CD8-positive, alpha-beta memory T cell (primary cell): Measurements from ENCODE around the gene LPIN3. TPM values are rescaled to one million over a fixed set of nuclear protein-coding genes. Genes with fewer than 3 reads are reported as not detected.

Source experiments
- CTCF ChIA-PET: fragments of 350-600 bp; sonication (Branson Sonifier 250); formaldehyde crosslinking; loops from one replicate; lab custom pipeline; 2021; ENCODE audit warnings: antibody characterized with exemption; lab: Charles Lee
- POLR2A ChIA-PET: fragments of 350-600 bp; sonication (Branson Sonifier 250); formaldehyde crosslinking; loops from one replicate; lab custom pipeline; 2021; ENCODE audit warnings: antibody characterized with exemption; lab: Charles Lee
- DNase-seq, 5 donors: peaks; one replicate each; pipeline versions ENCODE4 v3.0.0 to v3.0.0-alpha.2; 2020 to 2022; ENCODE audit warnings: mixed read lengths in 1 of 5
- H3K27ac ChIP-seq: one replicate; pipeline ENCODE4 v1.7.0; 2013; ENCODE audit warnings: low read depth, mild to moderate bottlenecking, low read length, moderate library complexity
- H3K27me3 ChIP-seq: 2 replicates; pipeline ENCODE4 v1.7.0; 2013; ENCODE audit warnings: low read length, mild to moderate bottlenecking; ENCODE audit not compliant: insufficient read depth, poor library complexity, severe bottlenecking
- H3K36me3 ChIP-seq: 2 replicates; pipeline ENCODE4 v1.7.0; 2013; ENCODE audit warnings: mild to moderate bottlenecking, low read length, moderate library complexity; ENCODE audit not compliant: insufficient read depth
- H3K4me1 ChIP-seq: 2 replicates; pipeline ENCODE4 v1.7.0; 2013; ENCODE audit warnings: mild to moderate bottlenecking, low read length, moderate library complexity; ENCODE audit not compliant: insufficient read depth
- H3K4me3 ChIP-seq: 2 replicates; pipeline ENCODE4 v1.7.0; 2013; ENCODE audit warnings: mild to moderate bottlenecking, low read length
- H3K9me3 ChIP-seq: 2 replicates; pipeline ENCODE4 v1.7.0; 2013; ENCODE audit warnings: mild to moderate bottlenecking, low read length
- H3K27ac Mint-ChIP-seq, 8 donors: one replicate each; pipeline ENCODE4 v1.8.0; 2020 to 2021; ENCODE audit warnings: mixed read lengths in 8 of 8, mild to moderate bottlenecking in 6 of 8, inconsistent platforms in 3 of 8, moderate library complexity in 3 of 8
- H3K27me3 Mint-ChIP-seq, 2 donors: one replicate each; pipeline ENCODE4 v1.8.0; 2020 to 2021; ENCODE audit warnings: mixed read lengths in 2 of 2, mild to moderate bottlenecking in 1 of 2, moderate library complexity in 1 of 2
- H3K36me3 Mint-ChIP-seq, 3 donors: one replicate each; pipeline ENCODE4 v1.8.0; 2020 to 2021; ENCODE audit warnings: mixed read lengths in 3 of 3, inconsistent platforms in 1 of 3, mild to moderate bottlenecking in 1 of 3
- H3K4me1 Mint-ChIP-seq, 3 donors: one replicate each; pipeline ENCODE4 v1.8.0; 2020 to 2021; ENCODE audit warnings: mixed read lengths in 3 of 3, inconsistent platforms in 1 of 3, mild to moderate bottlenecking in 1 of 3
- H3K4me3 Mint-ChIP-seq, 7 donors: one replicate each; pipeline ENCODE4 v1.8.0; 2020 to 2021; ENCODE audit warnings: mixed read lengths in 7 of 7, mild to moderate bottlenecking in 6 of 7, moderate library complexity in 4 of 7, inconsistent platforms in 2 of 7
- H3K9me3 Mint-ChIP-seq, 5 donors: one replicate each; pipeline ENCODE4 v1.8.0; 2020 to 2022; ENCODE audit warnings: mixed read lengths in 5 of 5, mild to moderate bottlenecking in 3 of 5, moderate library complexity in 2 of 5, inconsistent platforms in 1 of 5
- polyA plus RNA-seq: library from polyadenylated mRNA; unstranded; fragments of 300-500 nt; fragmentation: Illumina TruSeq; gene quantifications from one replicate; pipeline ENCODE4 v1.2.3, GENCODE V29; 2021
- total RNA-seq, 2 experiments: library from RNA; stranded (reverse); gene quantifications; one replicate each; pipeline ENCODE4 v1.2.3, GENCODE V29; 2021

Gene LPIN3
- total and polyA plus RNA-seq, 3 experiments from 2014 or later, result 0.46 to 0.53 TPM; not detected in 1

DNA sequence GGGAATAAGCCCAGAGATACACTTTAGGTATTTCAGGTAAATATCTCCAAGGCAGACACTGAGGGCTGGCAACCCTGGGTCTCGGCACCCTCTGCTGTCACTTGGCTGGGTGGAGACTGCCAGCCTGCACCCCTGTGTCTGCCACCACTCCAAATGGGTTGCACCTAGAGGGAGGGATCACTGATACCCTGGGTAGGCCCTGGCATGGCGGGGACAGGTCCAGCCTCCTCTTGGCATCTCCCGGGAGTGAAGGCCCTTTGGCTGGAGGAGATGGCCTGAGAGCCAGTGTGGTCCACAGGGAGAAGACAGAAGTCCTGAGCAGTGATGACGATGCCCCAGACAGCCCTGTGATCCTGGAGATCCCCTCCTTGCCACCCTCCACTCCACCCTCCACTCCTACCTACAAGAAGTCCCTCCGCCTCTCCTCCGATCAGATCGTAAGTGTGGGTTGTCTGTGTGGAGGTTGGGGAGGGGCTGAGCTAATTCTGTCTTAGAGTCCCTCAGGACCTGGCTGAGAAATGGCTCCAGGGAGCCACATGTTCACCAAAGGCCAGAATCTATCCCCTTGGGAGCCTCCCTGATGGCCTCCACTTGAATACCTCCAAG lies 15.1 kb downstream of the LPIN3 start:
- Mint-ChIP-seq H3K27me3 (no peaks in the 10 kb centered on the region), H3K36me3 (no peaks in the 10 kb centered on the region), H3K4me1 (no peaks in the 10 kb centered on the region), H3K9me3 (no peaks in the 10 kb centered on the region), H3K4me3 (peak overlapping the region in 1 of 7 donors; percentile 48), H3K27ac (no peak overlapping the region)
- POLR2A ChIA-PET, result no interaction called here
- Histone ChIP-seq H3K4me3 (no peak overlapping the region), H3K27me3 (no peaks in the 10 kb centered on the region), H3K27ac (no peak overlapping the region), H3K4me1 (no peaks in the 10 kb centered on the region), H3K36me3 (no peaks in the 10 kb centered on the region), H3K9me3 (no peaks in the 10 kb centered on the region)
- CTCF ChIA-PET, result interaction anchor here (1.5 kb wide), 1 partner anchor 393 kb away, joined by 3 read pairs; no protein-coding TSS in a partner anchor
- DNase-seq, result no peak

DNA sequence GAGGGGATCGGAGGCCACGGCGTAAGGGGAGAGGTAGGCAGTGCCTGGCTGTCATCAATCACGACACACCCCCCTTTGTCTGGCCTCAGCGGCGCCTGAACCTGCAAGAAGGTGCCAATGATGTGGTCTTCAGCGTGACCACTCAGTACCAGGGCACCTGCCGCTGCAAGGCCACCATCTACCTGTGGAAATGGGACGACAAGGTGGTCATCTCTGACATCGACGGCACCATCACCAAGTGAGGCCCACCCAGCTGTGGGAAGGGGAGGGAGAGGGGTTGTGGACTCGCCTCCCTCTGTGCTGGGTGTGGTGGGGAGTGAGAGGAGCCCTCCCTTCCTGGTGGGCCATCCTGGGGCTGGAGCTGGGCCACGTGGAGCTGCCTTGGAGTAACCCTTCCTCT lies 16.3 kb downstream of the LPIN3 start:
- no peaks in the 10 kb centered on the region for H3K9me3 Mint-ChIP-seq
- Histone ChIP-seq H3K36me3 (no peaks in the 10 kb centered on the region), H3K27me3 (no peaks in the 10 kb centered on the region), H3K27ac (no peak overlapping the region), H3K4me1 (no peaks in the 10 kb centered on the region), H3K4me3 (no peak overlapping the region), H3K9me3 (no peaks in the 10 kb centered on the region)
- POLR2A ChIA-PET, result no interaction called here
- no peaks in the 10 kb centered on the region for H3K36me3 Mint-ChIP-seq
- no peaks in the 10 kb centered on the region for H3K27me3 Mint-ChIP-seq
- no peak for DNase-seq
- H3K27ac Mint-ChIP-seq, result no peak overlapping the region
- H3K4me1 Mint-ChIP-seq, result no peaks in the 10 kb centered on the region
- H3K4me3 Mint-ChIP-seq, result no peak overlapping the region
- CTCF ChIA-PET, result no interaction called here

DNA sequence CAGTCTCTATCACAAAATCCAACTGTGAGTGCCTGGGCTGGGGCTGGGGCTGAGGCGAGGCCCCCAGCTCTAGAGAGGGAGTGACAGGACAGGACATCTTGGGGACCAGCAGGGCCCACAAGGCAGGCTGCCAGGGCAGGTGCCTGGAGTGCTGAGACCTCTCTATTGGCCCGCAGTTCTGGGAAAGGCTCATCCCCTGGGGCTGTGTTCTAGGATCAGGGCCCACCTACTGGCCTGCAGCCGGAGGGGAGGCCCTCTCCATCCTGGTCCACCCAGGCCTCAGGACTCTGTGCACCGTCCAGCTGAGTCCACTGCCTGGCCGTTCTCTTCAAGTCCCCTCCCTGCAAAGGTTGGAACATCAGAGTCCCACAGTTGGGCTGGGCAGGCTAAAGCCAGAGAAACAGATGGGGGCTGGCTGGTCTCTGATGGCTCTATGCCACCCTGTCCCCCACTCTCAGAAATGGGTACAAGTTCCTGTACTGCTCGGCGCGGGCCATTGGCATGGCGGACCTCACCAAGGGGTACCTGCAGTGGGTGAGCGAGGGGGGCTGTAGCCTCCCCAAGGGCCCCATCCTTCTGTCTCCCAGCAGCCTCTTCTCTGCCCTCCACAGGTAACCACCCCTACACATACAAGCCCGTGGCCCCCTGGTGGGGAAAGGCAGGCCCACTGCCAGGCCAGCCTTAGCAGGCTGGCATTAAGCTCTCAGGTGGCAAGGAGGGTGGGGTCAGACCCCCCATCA lies 17.0 kb downstream of the LPIN3 start:
- no peak overlapping the region for H3K27ac Mint-ChIP-seq
- Histone ChIP-seq H3K27ac (no peak overlapping the region), H3K27me3 (no peaks in the 10 kb centered on the region), H3K4me3 (no peak overlapping the region), H3K36me3 (no peaks in the 10 kb centered on the region), H3K4me1 (no peaks in the 10 kb centered on the region), H3K9me3 (no peaks in the 10 kb centered on the region)
- no peaks in the 10 kb centered on the region for H3K4me1 Mint-ChIP-seq
- no peaks in the 10 kb centered on the region for H3K36me3 Mint-ChIP-seq
- POLR2A ChIA-PET, result no interaction called here
- H3K27me3 Mint-ChIP-seq, result no peaks in the 10 kb centered on the region
- DNase-seq, result no peak
- no peak overlapping the region for H3K4me3 Mint-ChIP-seq
- H3K9me3 Mint-ChIP-seq, result no peaks in the 10 kb centered on the region
- CTCF ChIA-PET, result no interaction called here

DNA sequence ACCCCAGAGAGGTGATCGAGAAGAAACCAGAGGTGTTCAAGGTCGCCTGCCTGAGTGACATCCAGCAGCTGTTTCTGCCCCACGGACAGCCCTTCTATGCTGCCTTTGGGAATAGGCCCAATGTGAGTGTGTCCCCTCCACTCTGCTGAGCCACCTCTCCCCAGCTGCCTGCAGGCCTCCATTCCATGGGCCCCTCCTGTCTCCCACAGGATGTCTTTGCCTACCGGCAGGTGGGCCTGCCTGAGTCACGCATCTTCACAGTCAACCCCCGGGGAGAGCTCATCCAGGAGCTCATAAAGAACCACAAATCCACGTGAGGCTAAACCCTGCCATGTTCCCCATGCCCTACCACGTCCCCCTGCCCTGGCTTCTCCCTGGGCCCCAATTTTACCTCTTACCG lies 17.6 kb downstream of the LPIN3 start:
- peak overlapping the region in 1 of 7 donors; percentile 27 for H3K4me3 Mint-ChIP-seq
- Histone ChIP-seq H3K4me3 (no peak overlapping the region), H3K27ac (no peak overlapping the region), H3K27me3 (no peaks in the 10 kb centered on the region), H3K9me3 (no peaks in the 10 kb centered on the region), H3K36me3 (no peaks in the 10 kb centered on the region), H3K4me1 (no peaks in the 10 kb centered on the region)
- peak overlapping the region in 1 of 8 donors; percentile 54 for H3K27ac Mint-ChIP-seq
- no peak for DNase-seq
- H3K9me3 Mint-ChIP-seq, result no peaks in the 10 kb centered on the region
- ChIA-PET POLR2A (no interaction called here), CTCF (no interaction called here)
- no peaks in the 10 kb centered on the region for H3K36me3 Mint-ChIP-seq
- H3K27me3 Mint-ChIP-seq, result no peaks in the 10 kb centered on the region
- no peaks in the 10 kb centered on the region for H3K4me1 Mint-ChIP-seq

DNA sequence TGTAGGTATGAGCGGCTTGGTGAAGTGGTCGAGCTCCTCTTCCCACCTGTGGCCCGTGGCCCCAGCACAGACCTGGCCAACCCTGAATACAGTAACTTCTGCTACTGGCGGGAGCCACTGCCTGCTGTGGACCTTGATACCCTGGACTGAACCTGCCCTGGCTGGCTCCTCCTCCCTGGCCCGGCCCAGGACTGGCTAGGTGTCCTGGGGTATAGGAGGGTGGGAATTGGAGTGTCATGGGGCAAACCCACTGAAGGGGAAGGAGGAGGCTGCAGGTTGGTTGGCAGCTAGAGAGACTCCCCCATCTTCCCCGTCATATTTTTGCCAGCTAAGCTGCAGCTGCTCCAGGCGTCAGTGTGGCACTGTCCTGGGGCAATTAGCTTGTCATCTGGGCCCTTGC lies 18.1 kb downstream of the LPIN3 start:
- Histone ChIP-seq H3K36me3 (no peaks in the 10 kb centered on the region), H3K27ac (no peak overlapping the region), H3K27me3 (no peaks in the 10 kb centered on the region), H3K4me3 (no peak overlapping the region), H3K9me3 (no peaks in the 10 kb centered on the region), H3K4me1 (no peaks in the 10 kb centered on the region)
- no peaks in the 10 kb centered on the region for H3K27me3 Mint-ChIP-seq
- no peaks in the 10 kb centered on the region for H3K9me3 Mint-ChIP-seq
- peak overlapping the region in 1 of 8 donors; percentile 47 for H3K27ac Mint-ChIP-seq
- no peaks in the 10 kb centered on the region for H3K36me3 Mint-ChIP-seq
- ChIA-PET POLR2A (no interaction called here), CTCF (no interaction called here)
- H3K4me1 Mint-ChIP-seq, result no peaks in the 10 kb centered on the region
- no peak overlapping the region for H3K4me3 Mint-ChIP-seq
- DNase-seq, result no peak

DNA sequence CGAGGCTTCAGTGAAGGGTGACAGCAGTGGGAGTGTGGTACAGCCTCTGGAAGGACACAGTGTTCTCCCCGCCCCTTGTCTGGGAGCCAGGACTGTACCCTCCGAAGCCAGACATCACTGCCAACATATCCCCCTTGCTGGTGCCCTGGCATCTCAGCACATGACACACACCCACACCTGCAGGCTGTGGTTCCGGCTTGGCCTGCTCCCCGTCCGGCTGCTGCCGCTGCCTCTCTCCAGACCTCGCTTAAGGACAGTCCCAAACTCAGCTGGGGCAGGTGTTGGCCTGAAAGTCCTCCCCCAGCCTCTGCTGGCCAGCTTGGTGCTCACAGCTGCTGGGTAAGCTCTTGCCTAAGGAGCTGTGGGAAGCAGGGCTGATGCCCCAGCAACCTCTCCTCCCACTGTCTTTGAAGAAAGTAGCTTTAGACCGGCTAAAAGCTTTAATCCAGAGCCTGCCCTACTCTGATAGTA lies 19.0 kb downstream of the LPIN3 start:
- H3K4me3 Mint-ChIP-seq, result no peak overlapping the region
- no peaks in the 10 kb centered on the region for H3K36me3 Mint-ChIP-seq
- POLR2A ChIA-PET, result no interaction called here
- no peak for DNase-seq
- no peaks in the 10 kb centered on the region for H3K27me3 Mint-ChIP-seq
- Histone ChIP-seq H3K27me3 (no peaks in the 10 kb centered on the region), H3K4me3 (no peak overlapping the region), H3K9me3 (no peaks in the 10 kb centered on the region), H3K4me1 (no peaks in the 10 kb centered on the region), H3K27ac (no peak overlapping the region), H3K36me3 (no peaks in the 10 kb centered on the region)
- H3K4me1 Mint-ChIP-seq, result no peaks in the 10 kb centered on the region
- CTCF ChIA-PET, result no interaction called here
- H3K27ac Mint-ChIP-seq, result no peak overlapping the region
- H3K9me3 Mint-ChIP-seq, result no peaks in the 10 kb centered on the region

DNA sequence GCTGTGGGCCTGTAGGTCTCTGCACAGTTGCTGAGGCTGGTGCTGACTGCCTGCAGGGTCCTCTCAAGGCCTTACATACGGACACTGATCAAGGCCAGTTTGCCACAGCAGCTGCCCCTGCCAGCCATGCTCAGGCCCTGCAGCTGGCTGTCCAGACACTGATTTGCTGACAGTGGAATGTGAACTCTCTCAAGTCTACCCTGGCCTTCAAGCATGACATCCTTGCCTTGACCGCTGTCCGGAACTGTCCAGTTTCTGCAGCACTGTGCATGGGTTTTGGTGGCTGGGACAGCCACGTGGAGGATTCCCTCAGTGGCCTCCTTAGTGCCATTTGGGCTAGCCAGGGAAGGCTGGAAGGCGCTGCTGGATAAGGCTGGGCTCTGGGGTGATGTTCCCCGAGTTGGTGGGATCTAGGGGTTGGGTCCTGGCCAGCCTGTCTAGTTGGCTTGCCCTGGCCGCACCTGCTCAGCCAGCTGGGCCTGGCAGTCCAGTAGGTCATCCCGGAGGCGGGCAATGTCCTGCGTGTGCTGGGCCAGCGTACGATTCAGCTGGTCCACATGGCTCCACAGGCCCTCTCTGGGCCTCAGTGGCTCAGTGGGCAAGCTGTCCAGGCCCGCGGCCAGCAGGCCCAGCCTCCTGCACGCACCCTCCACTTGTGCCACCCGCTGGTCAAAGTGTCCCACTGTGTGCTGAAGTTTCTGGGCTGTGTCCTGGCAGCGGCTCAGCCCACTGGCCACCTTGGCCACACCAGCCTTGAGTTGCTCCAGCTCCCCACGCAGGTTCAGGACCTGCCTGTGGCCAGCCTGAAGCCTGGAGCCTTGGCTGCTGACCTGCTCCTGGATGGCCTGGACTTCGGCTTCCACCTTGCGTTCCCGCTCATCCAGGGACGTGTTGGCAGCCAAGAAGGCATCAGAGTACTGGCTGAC lies 20.5 kb downstream of the LPIN3 start:
- Mint-ChIP-seq H3K4me3 (no peak overlapping the region), H3K36me3 (peaks cover 0 to 2% (median 0%) of the 10 kb centered on the region in 3 donors), H3K9me3 (no peaks in the 10 kb centered on the region), H3K27ac (no peak overlapping the region), H3K4me1 (no peaks in the 10 kb centered on the region), H3K27me3 (peaks cover 3 to 6% of the 10 kb centered on the region in 2 donors)
- no peaks in the 10 kb centered on the region for H3K27me3 ChIP-seq
- H3K9me3 ChIP-seq, result no peaks in the 10 kb centered on the region
- no peaks in the 10 kb centered on the region for H3K36me3 ChIP-seq
- no peak for DNase-seq
- ChIA-PET CTCF (no interaction called here), POLR2A (no interaction called here)
- no peaks in the 10 kb centered on the region for H3K4me1 ChIP-seq
- H3K27ac ChIP-seq, result no peak overlapping the region
- no peak overlapping the region for H3K4me3 ChIP-seq
